HK-2 (cell line): ENCODE data around the gene TMEM201.
"Not testable (repeated sequence)": the region's sequence is repeated elsewhere in the genome, so short reads cannot be mapped to it uniquely, and the experiment has no call there.

Experiments used
- DNase-seq: peaks from one replicate; pipeline ENCODE4 v3.0.0-alpha.2; 2018; ENCODE audit not compliant: unreplicated experiment

TMEM201 gene, protein sequence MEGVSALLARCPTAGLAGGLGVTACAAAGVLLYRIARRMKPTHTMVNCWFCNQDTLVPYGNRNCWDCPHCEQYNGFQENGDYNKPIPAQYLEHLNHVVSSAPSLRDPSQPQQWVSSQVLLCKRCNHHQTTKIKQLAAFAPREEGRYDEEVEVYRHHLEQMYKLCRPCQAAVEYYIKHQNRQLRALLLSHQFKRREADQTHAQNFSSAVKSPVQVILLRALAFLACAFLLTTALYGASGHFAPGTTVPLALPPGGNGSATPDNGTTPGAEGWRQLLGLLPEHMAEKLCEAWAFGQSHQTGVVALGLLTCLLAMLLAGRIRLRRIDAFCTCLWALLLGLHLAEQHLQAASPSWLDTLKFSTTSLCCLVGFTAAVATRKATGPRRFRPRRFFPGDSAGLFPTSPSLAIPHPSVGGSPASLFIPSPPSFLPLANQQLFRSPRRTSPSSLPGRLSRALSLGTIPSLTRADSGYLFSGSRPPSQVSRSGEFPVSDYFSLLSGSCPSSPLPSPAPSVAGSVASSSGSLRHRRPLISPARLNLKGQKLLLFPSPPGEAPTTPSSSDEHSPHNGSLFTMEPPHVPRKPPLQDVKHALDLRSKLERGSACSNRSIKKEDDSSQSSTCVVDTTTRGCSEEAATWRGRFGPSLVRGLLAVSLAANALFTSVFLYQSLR

DNA sequence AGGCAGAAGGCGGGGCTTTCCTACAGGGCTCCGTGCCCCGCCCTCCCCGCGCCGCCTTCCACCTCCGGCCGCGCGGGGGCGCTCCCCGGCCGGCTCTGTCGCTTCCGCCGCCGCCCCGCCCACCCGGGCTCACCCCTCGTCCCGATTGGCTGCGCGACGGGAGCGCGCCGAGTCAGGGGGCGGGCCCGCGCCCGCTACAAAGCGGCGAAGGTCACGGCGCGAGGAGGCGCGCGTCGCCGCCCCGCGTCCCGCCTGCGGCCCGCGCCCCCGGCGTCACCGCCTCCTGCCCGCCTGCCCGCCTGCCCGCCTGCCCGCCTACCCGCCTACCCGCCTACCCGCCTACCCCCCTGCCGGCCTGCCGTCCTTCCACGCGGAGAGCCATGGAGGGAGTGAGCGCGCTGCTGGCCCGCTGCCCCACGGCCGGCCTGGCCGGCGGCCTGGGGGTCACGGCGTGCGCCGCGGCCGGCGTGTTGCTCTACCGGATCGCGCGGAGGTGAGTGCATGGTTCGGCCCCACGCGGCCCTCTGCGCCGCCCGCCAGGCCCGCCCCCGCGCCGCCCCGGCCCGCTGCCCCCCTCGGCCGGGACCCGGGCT lies at the start of gene TMEM201:
TMEM201 (plus strand) TSS at position 361 of the 593 bp plus-strand sequence; CDS start at position 381, 20 bp downstream.
- DNase-seq, result peak; percentile 91

DNA sequence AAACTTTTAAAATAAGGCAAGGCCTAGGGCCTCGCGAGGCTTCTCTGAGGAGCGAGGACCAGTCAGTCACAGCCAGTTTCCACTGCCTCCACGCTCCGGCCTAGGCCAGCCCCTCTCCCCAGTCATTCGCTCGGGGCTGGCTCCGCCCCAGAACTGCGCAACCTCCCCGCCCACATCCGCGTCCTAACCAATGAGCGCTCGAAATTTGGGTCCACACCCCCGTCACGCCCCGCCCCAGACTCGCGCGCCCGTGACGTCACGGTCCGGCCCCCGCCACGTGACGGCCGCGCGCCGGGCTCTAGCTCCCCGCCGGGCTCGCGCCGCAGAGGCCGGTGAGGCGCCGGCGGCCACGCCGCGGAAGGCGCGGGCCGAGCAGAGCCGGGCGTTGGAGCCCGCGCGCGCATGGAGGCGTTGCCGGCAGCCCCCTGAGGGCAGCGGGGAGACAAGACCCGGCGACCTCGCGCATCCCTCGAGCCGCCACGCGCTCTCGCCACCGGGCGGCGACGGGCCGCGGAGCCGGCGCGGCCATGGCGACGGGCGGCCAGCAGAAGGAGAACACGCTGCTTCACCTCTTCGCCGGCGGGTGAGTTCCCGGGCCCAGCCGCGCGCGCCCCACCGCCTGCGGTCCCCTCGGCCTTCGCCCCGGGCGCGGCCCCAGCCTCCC lies 49.4 kb upstream of the TMEM201 start, which contains the start of gene SLC25A33:
SLC25A33 (plus strand) TSS at position 301 of the 664 bp plus-strand sequence; CDS start at position 528, 227 bp downstream.
- peak; percentile 99 for DNase-seq

DNA sequence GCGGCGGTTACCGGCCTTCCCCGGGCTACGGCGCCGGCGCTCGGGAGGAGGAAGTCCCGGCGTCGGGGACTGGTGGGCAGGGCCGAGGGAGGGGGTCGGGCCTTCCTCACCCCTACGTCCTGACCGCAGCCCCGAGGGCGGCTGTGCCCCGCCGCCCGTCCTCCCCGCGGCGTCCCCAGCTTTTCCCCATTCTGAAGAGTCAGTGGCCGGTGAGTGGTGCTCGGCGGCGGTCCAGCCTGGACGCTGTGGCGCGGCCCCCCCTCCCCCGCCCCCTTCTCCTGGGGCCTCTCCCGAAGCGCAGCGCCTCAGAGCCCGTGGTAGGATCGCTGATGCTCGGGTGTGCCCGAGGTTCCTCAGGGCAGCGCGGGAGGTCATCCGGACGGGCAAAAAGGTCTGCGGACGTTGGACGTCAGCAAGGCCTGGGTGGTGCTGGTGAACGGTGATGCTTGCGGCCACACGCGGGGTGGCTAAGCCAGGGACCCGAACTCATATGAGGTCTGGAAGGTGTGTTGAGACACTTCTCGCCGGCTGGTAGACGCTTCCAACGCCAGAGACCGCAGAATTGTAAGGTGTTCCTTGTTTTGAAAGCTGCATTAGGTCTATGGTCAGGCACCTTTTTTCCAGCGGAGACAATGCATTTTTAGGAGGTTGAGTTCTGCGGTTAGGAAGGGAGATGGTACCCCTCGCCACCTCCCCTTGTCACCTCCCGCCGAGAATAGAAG lies 48.7 kb upstream of the TMEM201 start:
- peak; percentile 71 for DNase-seq

DNA sequence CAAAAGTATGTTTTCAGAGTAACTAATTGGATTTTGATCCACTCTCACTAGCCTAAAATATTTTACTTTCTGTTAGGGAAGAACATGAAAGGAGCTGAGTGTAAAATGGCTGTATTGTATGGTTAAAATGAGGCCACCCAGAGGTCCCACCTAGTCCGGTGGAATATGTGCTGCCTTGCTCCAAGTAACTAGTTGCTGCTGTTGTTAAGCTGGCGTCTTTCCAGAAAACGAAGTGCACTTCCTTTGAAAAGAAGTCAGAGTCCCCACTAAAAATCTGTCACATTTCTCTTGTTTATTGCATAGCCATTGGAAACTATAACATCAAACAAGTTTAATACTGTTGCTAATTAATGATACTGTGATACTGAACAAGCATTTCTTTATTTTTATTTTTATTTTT lies 46.3 kb upstream of the TMEM201 start:
- no peak for DNase-seq

DNA sequence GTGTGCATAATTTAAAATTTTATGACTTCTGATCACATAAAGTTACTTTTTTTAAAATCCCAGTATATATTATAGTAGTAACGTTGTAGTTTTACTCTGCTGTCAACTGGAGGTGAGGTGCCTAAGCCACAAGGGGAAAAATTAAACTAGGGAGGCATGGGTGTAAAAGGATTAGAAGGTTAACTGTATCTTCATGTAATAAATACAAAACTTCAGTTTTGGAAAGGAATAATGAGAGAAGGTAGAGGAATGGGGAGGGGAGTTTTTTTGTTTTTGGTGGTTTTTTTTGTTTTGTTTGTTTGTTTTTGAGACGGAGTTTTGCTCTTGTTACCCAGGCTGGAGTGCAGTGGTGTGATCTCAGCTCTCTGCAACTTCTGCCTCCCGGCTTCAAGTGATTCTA lies 43.8 kb upstream of the TMEM201 start:
- DNase-seq, result no peak

DNA sequence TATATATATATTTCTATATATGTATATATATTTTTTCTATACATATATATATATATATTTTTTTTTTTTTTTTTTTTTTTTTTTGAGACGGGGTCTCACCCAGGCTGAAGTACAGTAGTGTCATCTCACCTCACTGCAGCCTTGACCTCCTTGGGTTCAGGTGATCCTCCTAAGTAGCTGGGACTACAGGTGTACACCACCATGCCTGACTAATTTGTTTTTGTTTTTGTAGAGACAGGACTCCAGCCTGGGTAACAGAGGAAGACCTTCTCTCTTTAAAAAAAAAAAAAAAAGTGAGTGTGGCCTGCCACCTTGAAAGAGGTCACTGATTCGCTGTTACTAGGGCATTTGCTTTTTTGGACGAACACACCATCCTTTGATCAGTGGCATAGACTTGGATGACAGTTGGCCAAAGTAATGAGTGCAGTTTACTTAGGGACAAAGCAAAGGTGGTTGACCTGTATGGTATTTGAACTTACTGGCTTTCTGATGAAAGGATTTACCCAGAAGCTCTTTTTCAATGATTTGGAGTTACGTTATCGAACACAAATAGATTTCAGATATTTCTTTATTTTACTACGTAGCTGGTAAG lies 38.7 kb upstream of the TMEM201 start:
- no peak for DNase-seq

DNA sequence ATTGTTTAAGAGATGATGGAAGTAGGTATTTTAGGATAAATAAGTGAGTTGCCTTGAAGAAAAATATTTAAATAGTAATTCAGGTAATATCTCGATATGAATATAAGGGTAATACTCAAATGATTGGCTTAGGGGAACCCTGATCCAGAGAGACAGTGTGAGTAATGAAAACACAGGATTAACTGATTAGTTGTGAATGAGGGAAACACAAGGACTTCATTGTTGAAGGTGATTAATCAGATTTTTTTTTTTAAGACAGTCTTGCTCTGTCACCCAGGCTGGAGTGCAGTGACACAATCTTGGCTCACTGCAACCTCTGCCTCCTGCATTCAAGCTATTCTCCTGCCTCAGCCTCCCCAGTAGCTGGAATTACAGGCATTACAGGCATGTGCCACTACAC lies 36.7 kb upstream of the TMEM201 start:
- DNase-seq, result no peak

DNA sequence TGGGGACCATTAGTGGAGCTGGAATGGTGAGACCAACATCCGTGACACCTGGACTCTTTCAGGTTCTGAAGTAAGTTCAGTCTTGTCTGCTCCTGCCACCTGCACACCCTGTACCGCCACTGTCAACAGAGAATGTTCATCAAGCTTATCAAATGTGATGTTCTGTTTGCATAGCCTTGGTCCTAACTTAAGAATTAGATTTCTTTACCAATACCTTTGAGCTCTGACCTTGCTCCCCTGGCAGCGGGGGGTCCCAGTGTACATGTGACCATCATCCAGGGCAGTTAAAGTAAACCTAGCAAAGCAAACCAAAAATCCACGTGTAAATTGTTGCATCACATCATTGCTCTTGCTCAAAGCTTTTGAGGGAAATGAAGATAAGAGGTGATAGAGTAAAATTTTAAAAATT lies 35.0 kb upstream of the TMEM201 start:
- no peak for DNase-seq

DNA sequence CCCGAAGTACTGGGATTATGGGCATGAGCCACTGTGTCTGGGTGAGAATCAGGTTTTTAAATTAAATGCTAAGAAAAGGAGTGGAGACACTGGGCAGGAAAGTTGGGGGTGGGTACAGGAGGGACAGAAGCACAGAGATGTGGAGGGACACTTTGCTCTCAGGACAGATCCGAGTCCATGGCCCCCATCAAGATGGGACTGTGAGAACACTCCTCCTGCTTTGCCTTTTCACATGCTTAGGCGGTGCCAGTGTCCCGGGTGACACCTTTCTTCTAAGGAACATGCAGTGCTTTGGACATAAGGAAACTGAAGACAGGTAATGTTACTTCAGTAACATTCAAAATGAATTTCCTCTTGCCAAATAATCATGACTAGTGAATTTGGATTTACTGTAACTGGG lies 32.8 kb upstream of the TMEM201 start:
- no peak for DNase-seq

DNA sequence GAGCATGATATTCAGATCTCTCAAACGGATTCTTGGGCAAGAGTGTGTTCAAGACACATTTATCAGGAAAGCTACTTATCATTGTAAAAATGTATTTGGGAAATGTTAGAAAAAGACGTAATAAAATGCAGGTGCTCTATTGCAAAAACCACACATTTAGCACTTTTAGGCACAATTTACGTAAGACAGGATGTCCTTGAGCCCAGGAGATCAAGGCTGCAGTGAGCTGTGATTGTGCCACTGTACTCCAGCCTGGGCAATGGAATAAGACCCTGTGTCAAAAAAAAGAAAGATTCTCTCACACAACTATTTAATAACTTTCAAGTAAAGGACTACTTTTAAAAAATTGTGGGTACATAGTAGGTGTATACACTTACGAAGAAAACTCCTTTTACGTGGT lies 31.1 kb upstream of the TMEM201 start:
- no peak for DNase-seq

DNA sequence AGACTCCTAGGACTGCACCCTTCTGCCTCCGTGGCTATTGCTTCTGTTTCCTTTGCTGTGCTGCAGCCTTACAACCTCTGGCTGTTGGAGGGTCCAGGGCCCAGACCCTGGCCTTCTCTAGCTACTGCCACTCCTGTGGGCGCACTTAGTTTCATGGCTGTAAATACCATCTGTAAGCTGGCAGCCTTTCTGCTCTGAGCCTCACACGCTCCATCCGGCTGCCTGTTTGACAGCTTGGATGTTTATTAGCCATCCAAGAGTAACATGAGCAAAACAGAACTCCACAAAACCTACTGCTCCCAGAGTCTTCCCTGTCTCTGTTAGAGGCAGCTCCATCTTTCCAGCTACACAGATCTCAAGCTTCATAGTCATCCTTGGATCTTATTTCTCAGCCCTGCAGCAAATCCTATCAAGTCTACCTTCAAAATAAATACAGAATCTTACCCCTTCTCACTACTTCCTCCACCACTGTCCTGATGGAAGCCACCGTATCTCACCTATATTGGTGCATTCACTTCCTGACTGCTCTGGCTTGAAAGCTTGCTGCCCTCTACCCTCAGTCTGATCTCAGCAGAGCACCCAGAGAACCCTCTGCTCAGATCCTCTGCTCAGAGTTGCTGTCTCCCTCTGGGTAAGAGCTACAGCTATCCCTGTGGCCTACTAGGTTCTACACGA lies 30.3 kb upstream of the TMEM201 start:
- no peak for DNase-seq

DNA sequence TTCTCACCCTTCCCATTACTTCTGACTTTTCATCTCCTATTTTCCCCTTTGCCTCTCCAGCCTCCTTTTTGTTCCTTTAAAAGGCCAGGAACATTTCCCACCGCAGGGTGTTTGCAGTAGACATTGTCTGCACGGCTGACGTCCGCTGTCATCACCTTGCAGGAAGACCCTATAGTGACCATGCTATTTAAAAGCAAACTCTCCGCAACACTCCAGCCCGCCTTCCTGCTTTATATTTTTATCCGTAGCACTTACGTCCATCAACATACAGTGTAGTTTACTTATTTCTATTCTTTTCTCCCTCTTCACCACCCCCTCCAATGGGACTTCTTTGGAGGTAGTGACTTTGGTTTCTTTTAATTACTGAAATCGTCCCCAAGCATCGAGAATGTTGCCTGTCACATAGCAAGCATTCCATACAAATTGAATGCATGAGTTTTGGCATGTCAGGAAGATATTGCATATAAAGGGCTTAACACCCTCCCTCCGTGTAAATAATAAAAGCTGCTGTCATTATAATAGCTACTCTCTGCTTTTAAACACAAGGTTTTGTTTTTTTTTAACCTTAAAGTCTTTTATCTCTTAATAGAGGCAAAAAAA lies 29.7 kb upstream of the TMEM201 start:
- no peak for DNase-seq

DNA sequence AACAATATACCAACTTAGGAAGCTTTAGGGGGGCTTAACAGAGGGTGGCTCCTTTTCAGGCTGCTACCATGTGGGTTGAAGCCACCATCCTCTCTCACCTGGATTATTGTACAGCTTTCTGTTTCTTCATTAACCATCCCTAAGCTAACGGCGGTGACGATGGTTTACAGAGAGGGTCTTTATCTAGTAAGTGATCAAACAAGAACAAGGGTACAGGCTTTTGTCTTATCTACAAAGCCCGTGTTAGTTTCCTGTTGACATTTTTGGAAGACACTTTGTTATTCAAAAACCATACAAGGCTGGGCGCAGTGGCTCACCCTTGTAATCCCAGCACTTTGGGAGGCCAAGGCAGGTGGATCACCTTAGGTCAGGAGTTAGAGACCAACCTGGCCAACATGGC lies 29.0 kb upstream of the TMEM201 start:
- DNase-seq, result no peak

DNA sequence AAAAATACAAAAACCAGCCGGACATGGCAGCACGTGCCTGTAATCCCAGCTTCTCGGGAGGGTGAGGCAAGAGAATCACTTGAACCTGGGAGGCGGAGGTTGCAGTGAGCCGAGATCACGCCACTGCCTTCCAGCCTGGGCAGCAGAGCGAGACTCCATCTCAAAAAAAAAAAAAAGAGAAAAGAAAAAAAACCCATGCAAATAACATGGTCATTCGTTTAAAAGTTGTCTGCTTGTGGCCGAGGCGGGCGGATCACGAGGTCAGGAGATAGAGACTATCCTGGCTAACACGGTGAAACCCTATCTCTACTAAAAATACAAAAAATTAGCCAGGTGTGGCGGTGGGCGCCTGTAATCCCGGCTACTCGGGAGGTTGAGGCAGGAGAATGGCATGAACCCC lies 28.6 kb upstream of the TMEM201 start:
- DNase-seq, result not testable (repeated sequence)

DNA sequence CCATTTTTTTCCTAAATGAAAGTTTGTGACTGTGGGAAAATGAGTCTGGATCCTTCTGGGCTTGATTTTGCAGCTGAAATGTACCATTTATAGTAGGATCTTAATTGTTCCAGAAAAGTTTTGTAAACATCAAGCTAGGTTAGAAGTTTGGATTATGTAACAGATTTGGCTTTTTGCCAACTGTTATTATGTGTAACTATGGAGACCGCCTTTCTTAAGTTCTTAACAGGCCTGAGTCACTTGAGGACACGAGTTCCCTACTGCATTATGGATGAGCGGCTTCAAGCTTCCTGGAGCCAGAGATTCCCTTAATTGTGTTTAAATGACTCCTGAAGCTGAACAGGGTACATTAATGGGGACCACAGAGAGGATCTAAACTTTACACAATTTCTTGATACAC lies 27.3 kb upstream of the TMEM201 start:
- DNase-seq, result no peak

DNA sequence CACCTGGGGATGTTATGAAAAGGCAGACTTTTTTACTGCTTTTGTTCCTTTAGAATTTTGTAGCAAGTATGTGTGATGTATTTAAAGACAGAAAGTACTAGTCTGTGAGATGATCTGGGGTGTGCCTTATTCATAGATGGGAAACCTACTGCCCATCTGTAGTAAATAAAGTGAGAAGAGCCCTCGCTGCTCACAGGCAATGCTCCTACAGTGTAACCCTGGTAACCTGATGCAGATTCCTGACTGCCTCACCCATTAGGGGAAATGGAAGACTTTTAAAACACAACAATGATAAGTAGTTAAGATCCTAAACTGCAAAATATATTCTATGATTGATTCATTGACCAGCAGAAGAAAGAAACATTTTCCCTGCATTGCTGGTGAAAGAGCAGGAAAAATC lies 19.4 kb upstream of the TMEM201 start:
- DNase-seq, result no peak

DNA sequence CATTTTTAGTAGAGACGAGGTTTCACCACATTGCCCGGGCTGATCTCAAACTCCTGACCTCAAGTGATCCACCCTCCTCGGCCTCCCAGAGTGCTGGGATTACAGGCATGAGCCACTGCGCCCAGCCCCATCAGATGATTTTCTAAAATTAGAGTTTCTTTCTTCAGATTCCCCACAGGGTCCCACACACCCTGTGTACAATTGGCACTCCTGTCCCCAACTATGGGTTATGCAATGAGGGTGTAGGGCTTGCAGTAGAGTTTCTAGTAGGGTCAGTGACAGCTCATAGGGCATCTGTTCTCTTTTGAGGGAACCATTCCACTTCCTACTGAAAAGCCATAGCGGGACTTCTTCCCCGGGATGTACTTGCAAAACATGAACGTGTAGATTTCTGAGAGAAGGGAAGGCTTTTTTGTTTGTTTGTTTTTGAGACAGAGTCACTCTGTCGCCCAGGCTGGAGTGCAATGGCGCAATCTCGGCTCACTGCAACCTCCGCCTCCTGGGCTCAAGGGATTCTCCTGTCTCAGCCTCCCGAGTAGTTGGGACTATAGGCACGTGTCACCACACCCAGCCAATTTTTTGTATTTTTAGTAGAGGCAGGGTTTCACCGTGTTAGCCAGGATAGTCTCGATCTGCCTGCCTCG lies 17.7 kb upstream of the TMEM201 start:
- DNase-seq, result not testable (repeated sequence)

DNA sequence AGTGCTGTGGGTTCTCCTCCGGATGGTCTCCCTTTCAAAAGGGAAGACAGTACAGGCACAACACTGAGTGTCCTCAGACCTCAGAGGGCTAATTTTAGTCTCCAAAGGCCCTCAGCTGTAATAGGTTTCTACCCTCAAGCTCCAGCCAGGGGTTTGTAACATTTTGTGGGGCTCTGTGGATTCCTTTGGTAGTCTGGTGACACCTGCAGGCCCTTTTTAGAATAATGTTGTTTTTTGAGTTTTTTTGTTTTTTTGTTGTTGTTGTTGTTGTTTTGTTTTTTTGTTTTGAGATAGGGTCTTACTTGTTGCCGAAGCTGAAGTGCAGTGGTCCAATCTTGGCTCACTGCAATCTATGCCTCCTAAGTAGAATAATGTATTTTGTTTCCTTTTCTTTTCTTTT lies 15.0 kb upstream of the TMEM201 start:
- DNase-seq, result no peak

DNA sequence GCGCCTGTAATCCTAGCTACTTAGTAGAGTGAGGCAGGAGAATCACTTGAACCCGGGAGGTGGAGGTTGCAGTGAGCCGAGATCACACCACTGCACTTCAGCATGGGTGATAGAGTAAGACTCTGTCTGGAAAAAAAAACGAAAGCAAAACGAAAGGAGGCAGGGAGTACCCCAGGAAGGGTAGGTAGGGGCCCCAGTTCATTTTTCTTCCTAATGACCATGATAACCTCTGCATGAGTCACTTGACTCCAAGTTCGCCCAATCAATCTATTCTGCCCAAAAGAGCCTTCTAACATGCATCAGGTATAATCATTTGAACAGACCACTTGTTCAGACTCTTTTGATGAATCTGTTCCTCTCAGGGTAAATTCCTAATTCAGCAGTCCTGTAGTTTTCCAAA lies 13.2 kb upstream of the TMEM201 start:
- DNase-seq, result no peak

DNA sequence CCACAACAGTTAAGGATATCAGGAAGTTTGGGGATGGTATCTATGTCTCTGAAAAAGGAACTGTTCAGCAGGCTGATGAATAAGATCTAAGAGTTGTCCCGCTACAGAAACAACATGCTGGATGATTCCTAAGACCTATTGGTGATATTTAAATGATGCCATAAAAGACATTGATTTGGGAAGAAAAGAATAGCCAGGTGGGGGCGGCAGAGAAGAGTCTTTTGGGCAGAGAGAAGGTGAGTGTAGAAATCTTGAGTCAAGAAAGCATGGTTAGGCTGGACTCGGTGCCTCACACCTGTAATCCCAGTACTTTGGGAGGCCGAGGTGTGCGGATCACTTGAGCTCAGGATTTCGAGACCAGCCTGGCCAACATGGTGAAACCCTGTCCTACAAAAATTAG lies 11.8 kb upstream of the TMEM201 start:
- DNase-seq, result no peak
